CD4-positive, alpha-beta T cell (primary cell): ENCODE results near the gene GRID1. TPM values are rescaled to one million over a fixed set of nuclear protein-coding genes. Genes with fewer than 3 reads are reported as not detected.

ENCODE experiments used
- ATAC-seq: fragments of 200-7000 bp; cut with Tn5 transposase; one replicate; pipeline ENCODE4 v1.10.0; 2022; ENCODE audit warnings: mild to moderate bottlenecking; ENCODE audit not compliant: poor library complexity
- CTCF ChIA-PET: fragments of 350-600 bp; sonication (Branson Sonifier 250); formaldehyde crosslinking; loops from one replicate; lab custom pipeline; 2021; ENCODE audit warnings: antibody characterized with exemption, inconsistent platforms; lab: Charles Lee
- POLR2A ChIA-PET: fragments of 350-600 bp; sonication (Branson Sonifier 250); formaldehyde crosslinking; loops from one replicate; lab custom pipeline; 2021; ENCODE audit warnings: antibody characterized with exemption, inconsistent platforms; lab: Charles Lee
- DNase-seq, 14 experiments: peaks; one replicate each; pipeline ENCODE4 v3.0.0-alpha.2; 2013 to 2020; ENCODE audit warnings: mixed read lengths in 2 of 14
- H3K27ac ChIP-seq, 2 donors: one replicate each; pipeline versions ENCODE4 v1.5.1 to v1.7.0; 2013; ENCODE audit warnings: low read length in 2 of 2, low read depth in 1 of 2, mild to moderate bottlenecking in 1 of 2
- H3K27me3 ChIP-seq, 2 experiments: 1 replicate in 1 of 2; 2 replicates in 1 of 2; pipeline versions ENCODE4 v1.6.1 to v1.7.0; 2013; ENCODE audit warnings: low read length in 2 of 2, control low read depth in 1 of 2, mild to moderate bottlenecking in 1 of 2, moderate library complexity in 1 of 2; ENCODE audit not compliant: insufficient read depth in 2 of 2, control insufficient read depth in 1 of 2
- H3K36me3 ChIP-seq: one replicate; pipeline ENCODE4 v1.6.1; 2013; ENCODE audit warnings: low read length, control low read depth; ENCODE audit not compliant: insufficient read depth
- H3K4me1 ChIP-seq: one replicate; pipeline ENCODE4 v1.6.1; 2013; ENCODE audit warnings: low read length, control low read depth; ENCODE audit not compliant: insufficient read depth
- H3K4me3 ChIP-seq: one replicate; pipeline ENCODE4 v1.5.1; 2013; ENCODE audit warnings: mild to moderate bottlenecking, low read length, moderate library complexity
- H3K9me3 ChIP-seq, 2 experiments: 1 replicate in 1 of 2; 2 replicates in 1 of 2; pipeline versions ENCODE4 v1.6.1 to v1.7.0; 2013; ENCODE audit warnings: low read length in 2 of 2, mild to moderate bottlenecking in 2 of 2, control low read depth in 1 of 2, moderate library complexity in 1 of 2; ENCODE audit not compliant: control insufficient read depth in 1 of 2, insufficient read depth in 1 of 2
- H3K27ac Mint-ChIP-seq: one replicate; pipeline ENCODE4 v1.8.0; 2020; ENCODE audit warnings: mixed read lengths
- H3K27me3 Mint-ChIP-seq: one replicate; pipeline ENCODE4 v1.8.0; 2021; ENCODE audit warnings: mixed read lengths
- H3K36me3 Mint-ChIP-seq: one replicate; pipeline ENCODE4 v1.8.0; 2021; ENCODE audit warnings: low read depth, mixed read lengths
- H3K4me1 Mint-ChIP-seq: one replicate; pipeline ENCODE4 v1.8.0; 2021; ENCODE audit warnings: low read depth, mixed read lengths
- H3K4me3 Mint-ChIP-seq: one replicate; pipeline ENCODE4 v1.8.0; 2020; ENCODE audit warnings: mild to moderate bottlenecking, mixed read lengths
- H3K9me3 Mint-ChIP-seq: one replicate; pipeline ENCODE4 v1.8.0; 2020; ENCODE audit warnings: mixed read lengths
- intact Hi-C, 2 experiments: fragments of 100-400 bp; cut with DNase I in 1 of 2; cut with micrococcal nuclease in 1 of 2; formaldehyde crosslinking; loops; one replicate each; pipeline versions ENCODE4 v1.15.1 to v1.9.0; 2023 to 2025; cut with DNase I, micrococcal nuclease
- total RNA-seq, 174 experiments: library from RNA in 2 of 174; stranded (reverse) in 2 of 174; gene quantifications; one replicate each; pipeline ENCODE4 v1.2.3 and lab custom pipeline; 2021 to 2026
- TF ChIP-seq, protein P1 (sequence below): fragments of 200-600 bp; IDR thresholded peaks from one replicate; pipeline ENCODE4 v1.8.0; 2022; ENCODE audit warnings: antibody characterized with exemption, mild to moderate bottlenecking

GRID1 gene
- total RNA-seq, 2 experiments from 2014 or later, result not detected

- intact Hi-C loops, result no loop called here
- H3K4me1 Mint-ChIP-seq, result no peaks in the 10 kb centered on the region
- peaks cover 60% of the 10 kb centered on the region for H3K27me3 Mint-ChIP-seq
- H3K36me3 Mint-ChIP-seq, result no peaks in the 10 kb centered on the region
- no peak overlapping the region for H3K27ac ChIP-seq
- DNase-seq (no peak), ATAC-seq (no peak)
- H3K9me3 Mint-ChIP-seq, result no peaks in the 10 kb centered on the region
- ChIA-PET POLR2A (no interaction called here), CTCF (no interaction called here)
- TF ChIP-seq, protein P1, sequence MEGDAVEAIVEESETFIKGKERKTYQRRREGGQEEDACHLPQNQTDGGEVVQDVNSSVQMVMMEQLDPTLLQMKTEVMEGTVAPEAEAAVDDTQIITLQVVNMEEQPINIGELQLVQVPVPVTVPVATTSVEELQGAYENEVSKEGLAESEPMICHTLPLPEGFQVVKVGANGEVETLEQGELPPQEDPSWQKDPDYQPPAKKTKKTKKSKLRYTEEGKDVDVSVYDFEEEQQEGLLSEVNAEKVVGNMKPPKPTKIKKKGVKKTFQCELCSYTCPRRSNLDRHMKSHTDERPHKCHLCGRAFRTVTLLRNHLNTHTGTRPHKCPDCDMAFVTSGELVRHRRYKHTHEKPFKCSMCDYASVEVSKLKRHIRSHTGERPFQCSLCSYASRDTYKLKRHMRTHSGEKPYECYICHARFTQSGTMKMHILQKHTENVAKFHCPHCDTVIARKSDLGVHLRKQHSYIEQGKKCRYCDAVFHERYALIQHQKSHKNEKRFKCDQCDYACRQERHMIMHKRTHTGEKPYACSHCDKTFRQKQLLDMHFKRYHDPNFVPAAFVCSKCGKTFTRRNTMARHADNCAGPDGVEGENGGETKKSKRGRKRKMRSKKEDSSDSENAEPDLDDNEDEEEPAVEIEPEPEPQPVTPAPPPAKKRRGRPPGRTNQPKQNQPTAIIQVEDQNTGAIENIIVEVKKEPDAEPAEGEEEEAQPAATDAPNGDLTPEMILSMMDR, result no peak
- H3K4me3 ChIP-seq, result no peak overlapping the region
- no peaks in the 10 kb centered on the region for H3K4me1 ChIP-seq
- no peak overlapping the region for H3K4me3 Mint-ChIP-seq
- no peaks in the 10 kb centered on the region for H3K36me3 ChIP-seq
- no peaks in the 10 kb centered on the region for H3K9me3 ChIP-seq
- H3K27ac Mint-ChIP-seq, result no peak overlapping the region
- peaks cover 3 to 8% of the 10 kb centered on the region in 2 experiments for H3K27me3 ChIP-seq
Observed at GRCh38 chr10:86085686-86086085, 280.9 kb downstream of the GRID1 start.

DNA sequence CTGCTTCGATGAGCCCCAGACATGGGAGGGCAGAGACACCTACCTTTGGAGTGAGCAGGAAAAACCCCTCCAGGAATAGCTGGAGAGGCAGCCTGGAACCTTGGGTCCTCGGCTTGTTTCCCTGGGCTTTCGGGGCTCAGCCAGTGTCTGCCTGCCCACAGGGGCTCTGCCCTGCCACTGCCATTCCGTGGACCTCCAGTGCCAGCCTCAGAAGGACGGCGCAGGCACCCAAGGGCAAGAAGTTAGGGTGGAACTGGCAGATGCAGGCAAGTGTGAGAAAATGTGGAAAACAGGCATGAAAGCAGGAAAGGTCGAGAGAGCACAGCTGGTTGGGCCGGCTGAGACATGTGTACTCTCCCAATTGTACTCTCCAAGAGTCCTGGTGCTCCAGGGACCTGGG, 281.5 kb downstream of the GRID1 start:
- no peak overlapping the region for H3K4me3 ChIP-seq
- H3K27ac Mint-ChIP-seq, result no peak overlapping the region
- no peaks in the 10 kb centered on the region for H3K4me1 Mint-ChIP-seq
- intact Hi-C loops, result no loop called here
- ATAC-seq, result no peak
- H3K36me3 ChIP-seq, result no peaks in the 10 kb centered on the region
- no peaks in the 10 kb centered on the region for H3K4me1 ChIP-seq
- TF ChIP-seq, protein P1, result no peak
- no peaks in the 10 kb centered on the region for H3K9me3 Mint-ChIP-seq
- POLR2A ChIA-PET, result no interaction called here
- peaks cover 60% of the 10 kb centered on the region for H3K27me3 Mint-ChIP-seq
- H3K9me3 ChIP-seq, result no peaks in the 10 kb centered on the region
- no peak overlapping the region for H3K27ac ChIP-seq
- no peak for DNase-seq
- CTCF ChIA-PET, result no interaction called here
- H3K36me3 Mint-ChIP-seq, result no peaks in the 10 kb centered on the region
- H3K4me3 Mint-ChIP-seq, result no peak overlapping the region
- H3K27me3 ChIP-seq, result peaks cover 3 to 8% of the 10 kb centered on the region in 2 experiments

DNA sequence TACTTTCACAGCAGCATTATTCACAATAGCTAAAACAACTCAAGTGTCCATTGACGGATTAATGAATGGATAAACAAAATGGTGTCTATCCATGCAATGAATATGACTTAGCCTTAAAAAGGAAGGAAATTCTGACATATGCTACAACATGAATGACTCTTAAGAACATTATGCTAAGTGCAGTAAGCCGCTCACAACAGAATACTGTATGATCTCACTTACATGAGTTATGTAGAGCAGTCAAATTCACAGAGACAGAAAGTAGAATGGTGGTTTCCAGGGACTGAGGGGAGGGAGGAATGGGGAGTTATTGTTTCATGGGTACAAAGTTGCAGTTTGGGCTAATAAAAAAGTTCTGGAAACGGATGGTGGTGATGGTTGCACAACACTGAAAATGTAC, 282.0 kb downstream of the GRID1 start:
- Mint-ChIP-seq H3K36me3 (no peaks in the 10 kb centered on the region), H3K4me1 (no peaks in the 10 kb centered on the region), H3K4me3 (no peak overlapping the region), H3K27me3 (peaks cover 60% of the 10 kb centered on the region), H3K27ac (no peak overlapping the region), H3K9me3 (no peaks in the 10 kb centered on the region)
- CTCF ChIA-PET, result no interaction called here
- Histone ChIP-seq H3K27me3 (peaks cover 3 to 8% of the 10 kb centered on the region in 2 experiments), H3K4me3 (no peak overlapping the region), H3K9me3 (no peaks in the 10 kb centered on the region), H3K4me1 (no peaks in the 10 kb centered on the region), H3K27ac (no peak overlapping the region), H3K36me3 (no peaks in the 10 kb centered on the region)
- DNase-seq, result no peak
- POLR2A ChIA-PET, result no interaction called here
- no peak for ATAC-seq
- TF ChIP-seq, protein P1, result no peak
- intact Hi-C loops, result no loop called here
